Kidney tubule cell (primary cell): ENCODE data around the gene CLEC4A.
"Not testable (repeated sequence)": the region's sequence is repeated elsewhere in the genome, so short reads cannot be mapped to it uniquely, and the experiment has no call there.

Source experiments
- DNase-seq: peaks from one replicate; pipeline ENCODE4 v3.0.0-alpha.2; 2018; ENCODE audit warnings: low spot score

The CLEC4A gene

DNA sequence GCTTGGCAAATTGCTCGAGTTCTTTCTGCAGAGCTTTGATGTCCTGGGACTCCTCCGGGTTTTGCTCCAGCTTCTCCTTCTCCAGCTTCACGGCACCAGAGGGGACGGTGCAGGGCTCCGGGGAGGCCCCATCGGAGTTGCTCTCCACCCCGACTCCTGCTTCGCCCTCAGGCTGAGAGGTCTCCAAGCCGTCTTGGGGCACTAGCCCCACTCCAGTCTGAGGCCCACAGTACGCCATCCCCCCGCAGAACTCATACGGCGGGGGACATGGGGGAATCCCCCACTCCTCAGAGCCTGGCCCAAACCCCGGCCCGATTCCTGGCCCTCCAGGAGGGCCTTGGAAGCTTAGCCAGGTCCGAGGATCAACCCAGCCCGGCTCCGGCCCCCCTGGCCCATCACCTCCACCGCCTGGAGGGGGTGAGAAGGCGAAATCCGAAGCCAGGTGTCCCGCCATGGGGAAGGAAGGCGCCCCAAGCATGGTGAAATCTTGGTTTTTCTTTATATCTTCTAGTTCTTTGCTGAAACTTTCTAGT lies 11.0 kb downstream of the CLEC4A start:
- not testable (repeated sequence) for DNase-seq

- DNase-seq: not testable (repeated sequence)
These were observed 18.2 kb downstream of the CLEC4A start for GRCh38 chr12:8141647-8142046.

GRCh38 chr12:8143261-8143660 lies 19.8 kb downstream of the CLEC4A start:
- no peak for DNase-seq

DNA sequence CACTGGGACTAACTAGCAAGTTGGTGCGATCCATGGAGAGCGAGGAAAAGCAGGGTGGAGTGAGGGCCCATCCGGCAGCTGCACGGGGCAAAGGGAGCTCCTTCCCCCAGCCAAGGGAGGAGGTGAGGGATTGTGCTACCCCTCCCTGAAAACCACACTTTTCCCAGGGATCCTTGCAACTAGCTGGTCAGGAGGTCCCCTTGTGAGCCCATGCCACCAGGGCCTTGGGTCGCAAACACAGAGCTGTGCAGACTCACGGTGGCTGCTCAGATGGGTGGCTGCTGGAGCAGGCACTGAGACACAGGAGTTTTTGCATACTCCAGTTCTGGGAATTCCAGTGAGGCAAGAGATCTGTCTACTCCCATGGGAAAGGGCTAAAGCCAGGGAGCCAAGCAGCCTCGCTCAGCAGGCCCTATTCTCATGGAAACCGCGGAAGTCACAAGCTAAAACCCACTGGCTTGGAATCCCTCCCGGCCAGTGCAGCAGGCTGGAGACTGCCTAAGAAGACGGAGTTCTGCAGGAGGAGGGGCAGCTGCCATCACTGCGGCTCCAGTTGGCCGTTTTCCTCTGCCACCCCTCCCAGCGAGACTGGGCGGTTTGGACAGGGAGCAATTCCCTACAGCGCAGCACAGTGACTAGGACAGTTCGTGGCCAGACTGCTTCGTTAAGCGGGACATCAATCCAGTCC lies 22.5 kb downstream of the CLEC4A start:
- peak; percentile 52 for DNase-seq

DNA sequence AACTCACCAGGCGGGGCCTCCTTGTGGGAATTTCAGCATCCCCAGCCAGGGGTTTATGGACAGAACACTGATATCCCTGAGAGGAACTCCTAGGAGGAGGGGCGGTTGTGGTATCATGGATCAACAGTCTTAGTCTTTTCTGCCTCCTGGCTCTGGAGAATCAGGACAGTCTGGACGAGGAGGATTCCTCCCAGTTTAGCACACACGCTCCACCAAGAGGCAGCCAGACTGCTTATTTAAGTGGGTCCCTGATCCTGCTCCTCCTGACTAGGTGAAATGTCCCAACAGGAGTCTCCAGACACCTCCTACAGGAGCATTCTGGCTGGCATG lies 23.0 kb downstream of the CLEC4A start:
- no peak for DNase-seq

DNA sequence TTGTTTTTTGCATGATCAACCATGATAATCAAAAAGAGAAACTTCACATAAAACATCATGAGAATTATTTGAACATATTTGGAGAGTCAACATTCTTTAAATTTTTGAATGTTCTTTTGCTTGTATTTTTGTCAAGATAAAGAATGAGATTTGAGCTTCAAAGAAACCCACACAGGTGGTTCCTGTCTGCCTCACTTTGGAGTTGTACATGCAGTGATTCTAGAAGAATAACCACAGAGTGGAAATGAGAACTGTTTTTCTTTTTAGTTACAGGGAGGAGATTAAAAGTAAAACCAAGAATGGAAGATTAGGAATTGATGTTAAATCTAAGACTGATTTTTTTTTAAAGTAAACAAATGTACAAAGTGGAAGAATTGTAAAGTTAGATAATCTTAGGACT lies 31.1 kb downstream of the CLEC4A start:
- DNase-seq: no peak

DNA sequence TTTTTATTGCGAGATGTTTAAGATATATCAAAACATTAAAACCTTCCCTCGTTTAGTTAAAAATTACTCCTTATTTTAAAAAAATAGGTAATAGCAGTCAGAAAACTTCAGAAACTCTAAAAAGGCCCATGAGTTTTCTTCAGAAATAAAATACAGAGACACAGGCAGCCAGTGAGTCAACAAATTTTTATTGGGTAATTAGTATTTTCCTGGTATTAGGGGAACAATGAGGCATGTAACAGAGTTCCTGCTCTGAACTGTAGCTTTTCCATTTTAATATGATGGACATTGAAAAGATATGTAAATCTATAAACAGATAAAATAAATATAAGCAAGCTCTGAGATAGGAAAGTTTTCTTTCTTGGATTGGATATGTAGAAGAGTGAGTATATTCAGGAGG lies 33.0 kb downstream of the CLEC4A start:
- DNase-seq: peak; percentile 56

DNA sequence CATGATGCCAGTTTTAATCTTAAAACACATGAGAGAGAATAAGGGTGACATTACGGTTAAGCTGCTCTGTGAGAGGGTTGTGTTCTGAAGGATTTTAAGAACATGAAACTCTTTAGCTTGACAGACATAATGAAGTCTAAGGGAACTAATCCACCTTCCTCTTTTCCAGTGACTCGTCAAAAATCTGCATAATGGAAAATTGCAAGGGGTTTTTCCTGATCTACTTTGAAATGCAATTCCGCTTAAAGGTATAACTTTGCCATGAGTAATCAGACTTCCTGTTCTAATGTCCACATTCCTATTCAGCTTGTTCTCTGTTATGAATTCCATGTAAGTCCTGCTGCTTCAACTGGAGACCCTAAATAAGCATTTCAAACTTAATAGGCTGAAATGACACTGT lies 33.4 kb downstream of the CLEC4A start, which contains the start of gene ZNF705A:
Gene ZNF705A (plus strand): TSS at position 171 of the 400 bp plus-strand sequence. CDS start 15,611 bp downstream, outside the sequence.
- DNase-seq: peak; percentile 93

DNA sequence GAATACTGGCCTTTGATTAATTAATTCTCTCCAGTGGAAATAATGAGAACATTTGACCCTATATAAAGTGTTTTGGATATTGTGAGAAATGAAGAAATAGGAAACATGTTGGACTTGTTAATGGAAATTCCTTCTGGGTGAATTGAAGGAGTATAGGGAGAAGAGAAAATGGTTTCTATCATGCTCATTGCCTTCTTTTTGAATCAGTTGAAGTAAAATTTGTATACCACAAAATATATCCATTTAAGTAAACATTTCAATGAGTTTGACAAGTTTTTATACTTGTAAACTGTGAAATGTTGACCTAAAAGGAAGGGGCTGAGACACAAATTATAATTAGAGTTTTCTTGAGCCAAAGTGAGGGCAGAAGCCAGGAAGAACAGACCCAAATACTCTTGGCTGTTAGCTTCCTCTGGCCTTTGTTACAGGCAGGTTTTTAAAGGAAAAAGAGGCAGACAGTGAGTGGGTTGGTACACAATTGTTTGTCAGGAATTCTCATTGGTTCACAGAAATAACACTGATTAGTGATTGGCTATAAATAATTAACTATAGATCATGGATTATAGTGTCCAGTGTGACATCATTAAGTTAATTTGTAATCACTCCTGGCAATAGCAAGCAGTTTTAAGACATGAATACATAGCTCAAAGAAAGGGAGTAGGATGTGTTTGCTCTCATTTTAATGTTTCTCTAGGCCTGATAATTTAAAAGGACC lies 34.2 kb downstream of the CLEC4A start:
- DNase-seq: peak; percentile 96

DNA sequence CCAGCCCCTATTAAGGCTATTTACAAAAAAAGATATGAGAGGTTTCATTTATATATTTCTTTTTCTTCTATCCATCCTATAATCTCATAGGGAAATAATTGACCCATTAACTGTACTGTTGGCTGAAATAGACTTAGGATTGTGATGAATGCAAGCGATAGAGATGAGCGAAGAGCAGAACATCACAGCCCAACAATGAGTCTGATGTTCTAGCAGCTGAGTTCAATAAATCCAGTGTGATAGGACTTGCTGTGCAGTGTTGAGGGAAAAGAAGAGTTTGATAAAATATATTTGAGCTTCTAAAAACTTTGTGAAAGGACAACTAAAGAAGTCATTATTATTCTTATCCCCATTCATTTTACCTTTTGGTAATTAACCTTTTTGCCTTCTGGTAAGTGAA lies 49.5 kb downstream of the CLEC4A start:
- not testable (repeated sequence) for DNase-seq

- DNase-seq: peak; percentile 76
These were observed 56.7 kb downstream of the CLEC4A start for GRCh38 chr12:8179989-8180585.

GRCh38 chr12:8181271-8181670 lies 57.9 kb downstream of the CLEC4A start:
- not testable (repeated sequence) for DNase-seq

DNA sequence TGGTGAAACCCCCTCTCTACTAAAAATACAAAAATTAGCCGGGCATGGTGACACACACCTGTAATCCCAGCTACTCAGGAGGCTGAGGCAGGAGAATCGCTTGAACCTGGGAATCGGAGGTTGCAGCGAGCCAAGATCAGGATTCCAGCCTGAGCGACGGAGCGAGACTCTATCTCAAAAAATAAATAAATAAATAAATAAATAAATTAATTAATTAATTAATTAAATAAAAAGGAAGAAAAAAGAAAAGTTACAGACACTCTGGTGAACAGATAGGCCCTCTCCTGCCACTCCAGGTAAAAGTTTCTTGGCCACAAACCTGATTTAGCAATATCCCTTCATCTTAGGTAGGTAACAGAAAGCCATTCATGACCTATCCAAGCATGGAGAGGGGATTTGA lies 59.5 kb downstream of the CLEC4A start:
- DNase-seq: not testable (repeated sequence)

- DNase-seq: not testable (repeated sequence)
These were observed 59.9 kb downstream of the CLEC4A start for GRCh38 chr12:8183346-8183745.

GRCh38 chr12:8184206-8184605 lies 60.8 kb downstream of the CLEC4A start:
- not testable (repeated sequence) for DNase-seq

DNA sequence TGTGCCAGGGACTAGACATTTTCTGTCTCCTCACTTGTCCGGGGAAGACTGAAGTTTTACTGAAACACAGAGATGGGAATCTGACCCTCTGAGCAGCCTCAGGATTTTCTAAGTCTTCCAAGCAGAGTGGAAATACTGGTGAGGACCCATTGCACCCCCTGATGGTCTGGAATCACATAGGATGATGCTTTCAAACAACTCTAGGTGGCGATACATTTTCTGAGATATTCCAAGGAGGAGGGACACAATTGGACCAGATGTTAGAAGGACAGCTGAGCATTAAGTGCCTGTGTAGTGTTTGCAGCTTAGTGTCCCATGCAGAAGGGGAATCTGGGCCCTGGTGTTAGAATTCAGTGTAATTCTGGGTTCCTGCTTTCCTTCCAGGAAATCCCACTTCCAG lies 64.7 kb downstream of the CLEC4A start:
- not testable (repeated sequence) for DNase-seq
